ENCODE results near the gene TARBP1.

DNA sequence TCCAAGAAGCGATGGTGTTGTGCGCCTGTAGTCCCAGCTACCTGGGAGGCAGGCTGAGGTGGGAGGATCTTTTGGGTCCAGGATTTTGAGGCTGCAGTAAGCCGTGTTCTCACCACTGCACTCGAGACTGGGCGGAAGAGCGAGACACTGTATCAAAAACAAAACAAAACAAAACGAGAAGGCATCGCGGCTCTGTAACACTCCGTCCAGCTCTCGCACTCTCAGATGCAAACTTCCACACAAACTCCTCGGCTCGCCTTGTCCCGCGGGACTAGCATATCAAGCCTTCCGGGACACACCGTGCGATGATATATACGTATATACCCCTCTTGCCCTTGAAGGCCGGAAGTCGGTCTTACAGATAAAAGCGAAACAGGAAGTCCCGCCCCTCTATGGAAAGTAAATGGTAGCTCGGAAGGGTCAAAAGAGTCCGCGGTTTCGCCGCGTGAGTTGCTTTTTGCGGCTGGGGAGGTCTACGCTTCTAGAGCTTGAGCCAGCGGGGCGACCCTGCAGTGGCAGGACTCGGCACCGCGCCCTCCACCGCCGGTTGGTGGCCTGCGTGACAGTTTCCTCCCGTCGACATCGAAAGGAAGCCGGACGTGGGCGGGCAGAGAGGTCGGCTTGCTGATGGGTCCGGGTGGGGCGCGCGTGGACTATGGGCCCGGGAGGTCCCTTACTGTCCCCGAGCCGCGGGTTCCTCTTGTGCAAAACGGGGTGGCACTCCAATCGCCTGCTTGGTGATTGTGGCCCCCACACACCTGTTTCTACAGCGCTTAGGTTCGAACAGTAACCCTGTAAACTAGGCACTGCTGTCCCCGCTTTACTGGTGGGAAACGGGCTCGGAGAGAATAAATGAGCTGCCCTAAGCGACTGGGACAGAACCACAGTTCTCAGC lies 105.7 kb downstream of the TARBP1 start, which contains the start of gene COA6:
- TF ChIP-seq, protein P1, sequence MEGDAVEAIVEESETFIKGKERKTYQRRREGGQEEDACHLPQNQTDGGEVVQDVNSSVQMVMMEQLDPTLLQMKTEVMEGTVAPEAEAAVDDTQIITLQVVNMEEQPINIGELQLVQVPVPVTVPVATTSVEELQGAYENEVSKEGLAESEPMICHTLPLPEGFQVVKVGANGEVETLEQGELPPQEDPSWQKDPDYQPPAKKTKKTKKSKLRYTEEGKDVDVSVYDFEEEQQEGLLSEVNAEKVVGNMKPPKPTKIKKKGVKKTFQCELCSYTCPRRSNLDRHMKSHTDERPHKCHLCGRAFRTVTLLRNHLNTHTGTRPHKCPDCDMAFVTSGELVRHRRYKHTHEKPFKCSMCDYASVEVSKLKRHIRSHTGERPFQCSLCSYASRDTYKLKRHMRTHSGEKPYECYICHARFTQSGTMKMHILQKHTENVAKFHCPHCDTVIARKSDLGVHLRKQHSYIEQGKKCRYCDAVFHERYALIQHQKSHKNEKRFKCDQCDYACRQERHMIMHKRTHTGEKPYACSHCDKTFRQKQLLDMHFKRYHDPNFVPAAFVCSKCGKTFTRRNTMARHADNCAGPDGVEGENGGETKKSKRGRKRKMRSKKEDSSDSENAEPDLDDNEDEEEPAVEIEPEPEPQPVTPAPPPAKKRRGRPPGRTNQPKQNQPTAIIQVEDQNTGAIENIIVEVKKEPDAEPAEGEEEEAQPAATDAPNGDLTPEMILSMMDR (IDR thresholded peaks at IDR 0.05) = no peak
- no peak for TF ChIP-seq EP300 (IDR thresholded peaks at IDR 0.05)
